SW480 (cell line): Measurements from ENCODE around the gene OSBPL3.
"Not testable (repeated sequence)": the region's sequence is repeated elsewhere in the genome, so short reads cannot be mapped to it uniquely, and the experiment has no call there.

Source experiments
- DNase-seq: peaks from one replicate; pipeline ENCODE4 v3.0.0-alpha.2; 2016; ENCODE audit warnings: low spot score

The OSBPL3 gene

DNA sequence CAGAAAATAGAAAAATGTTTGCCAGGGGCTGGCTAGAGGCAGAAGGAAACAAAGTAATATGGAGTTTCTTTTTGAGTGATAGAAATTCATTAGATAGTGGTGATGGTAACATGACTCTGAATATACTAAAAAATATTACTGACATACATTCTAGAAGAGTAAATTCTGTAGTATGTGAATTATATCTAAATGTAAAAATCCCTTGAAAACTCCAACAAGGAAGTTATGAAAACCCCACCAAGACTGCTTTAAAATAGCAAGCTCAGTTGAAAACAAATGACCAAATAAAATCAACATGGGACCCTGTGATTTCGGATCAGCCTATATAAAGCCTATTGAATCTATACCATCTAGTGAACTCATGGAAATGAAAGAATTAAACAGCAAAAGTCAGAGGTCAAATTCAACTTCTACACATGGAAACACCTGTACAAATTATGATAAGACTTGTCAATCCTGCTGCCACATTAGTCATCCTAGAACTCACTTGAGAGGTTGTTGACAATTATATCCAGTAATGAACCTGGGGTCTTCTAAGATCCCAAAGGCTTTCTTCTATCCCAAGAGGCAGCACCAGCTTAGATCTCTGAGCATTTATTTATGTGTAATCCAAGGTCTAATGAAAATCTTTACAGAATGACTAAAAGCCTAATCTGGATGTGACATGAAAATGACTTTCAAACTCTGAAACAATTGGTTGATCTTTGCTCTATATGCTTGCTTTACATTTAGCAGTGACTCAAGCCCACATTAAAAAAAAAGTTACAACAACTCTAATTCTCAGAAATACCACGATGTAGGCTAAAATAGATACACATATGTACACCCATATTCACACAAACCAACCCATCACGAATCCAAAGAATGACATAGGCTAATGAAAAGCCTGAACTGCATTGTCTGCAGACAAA is 59.3 kb downstream of the OSBPL3 start:
- DNase-seq = no peak

DNA sequence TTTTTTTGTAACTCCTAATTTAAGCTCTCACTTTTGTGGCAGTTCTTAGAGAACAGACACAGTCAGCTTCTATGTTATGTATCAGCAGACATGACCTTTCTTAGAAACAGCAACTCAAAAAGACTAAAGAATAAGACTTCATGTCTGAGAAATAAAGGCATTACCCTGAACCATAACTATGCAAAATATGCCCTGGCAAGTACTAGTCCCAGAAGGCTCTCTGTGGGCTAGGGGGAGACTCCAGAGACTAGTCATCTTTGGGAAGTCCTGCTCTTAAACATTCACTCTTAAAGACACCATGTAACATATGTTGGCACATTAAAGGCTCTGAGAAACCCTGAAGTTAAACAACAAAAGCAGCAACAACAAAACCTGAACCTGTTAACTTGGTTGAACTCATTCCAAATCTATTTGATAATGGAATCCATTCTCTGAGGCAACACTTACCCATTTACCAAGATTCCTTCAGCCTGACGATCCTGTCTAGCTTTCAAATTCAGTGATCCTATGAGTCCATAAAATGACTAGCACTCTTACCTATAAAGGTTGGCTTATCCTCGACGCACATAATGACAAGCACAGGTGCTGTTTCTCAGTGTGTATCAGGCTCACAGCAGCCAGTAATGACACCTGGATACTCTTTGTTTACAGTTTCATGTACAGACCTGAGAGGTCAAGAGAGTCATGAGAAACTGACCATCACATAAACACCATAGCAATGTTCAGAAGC is 62.3 kb downstream of the OSBPL3 start:
- DNase-seq = no peak

DNA sequence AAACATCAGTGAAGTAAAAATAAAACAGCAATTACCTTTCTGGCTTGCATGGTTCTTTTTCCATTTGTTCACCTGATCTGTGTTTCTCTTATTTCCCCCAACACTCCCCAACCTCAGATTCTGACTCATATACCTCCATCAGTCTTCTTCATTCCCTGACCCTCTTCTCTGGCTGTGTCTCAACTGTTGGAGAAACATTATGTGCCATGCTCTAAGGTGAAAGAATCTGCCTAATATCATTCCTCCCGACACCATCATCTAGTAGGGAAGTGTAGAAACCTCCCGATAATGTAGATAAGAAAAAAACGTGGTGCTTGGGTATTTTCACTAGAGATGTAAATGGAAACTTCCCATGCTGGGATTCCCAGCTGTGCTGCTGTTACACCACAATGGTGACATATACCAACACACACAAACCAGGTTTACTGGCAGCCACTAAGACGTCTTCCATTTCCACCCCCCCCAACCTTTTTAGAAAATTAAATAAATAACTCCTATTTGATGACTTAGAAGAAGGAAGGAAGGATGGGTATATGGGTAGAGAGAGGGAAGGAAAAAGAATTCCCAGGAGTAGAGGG is 63.4 kb downstream of the OSBPL3 start:
- DNase-seq = no peak

DNA sequence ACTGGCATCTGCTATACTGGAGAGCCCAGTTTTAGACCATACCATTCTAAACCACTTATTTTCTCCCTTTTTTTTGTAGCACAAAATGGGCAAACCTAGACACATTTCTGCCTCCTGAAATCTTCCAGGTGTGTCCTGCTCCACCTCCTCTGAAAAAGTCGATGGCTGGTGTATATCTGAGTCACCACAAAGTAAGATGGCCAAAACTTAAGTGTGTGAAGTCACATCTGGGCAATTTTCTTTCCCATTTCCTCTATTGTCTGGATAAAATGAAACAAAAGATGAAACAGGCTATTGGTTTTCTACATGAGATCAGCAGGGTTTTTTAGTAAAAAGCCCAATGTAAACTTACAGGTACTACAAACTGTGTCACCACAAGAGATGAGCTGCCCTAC is 65.5 kb downstream of the OSBPL3 start:
- DNase-seq = no peak

DNA sequence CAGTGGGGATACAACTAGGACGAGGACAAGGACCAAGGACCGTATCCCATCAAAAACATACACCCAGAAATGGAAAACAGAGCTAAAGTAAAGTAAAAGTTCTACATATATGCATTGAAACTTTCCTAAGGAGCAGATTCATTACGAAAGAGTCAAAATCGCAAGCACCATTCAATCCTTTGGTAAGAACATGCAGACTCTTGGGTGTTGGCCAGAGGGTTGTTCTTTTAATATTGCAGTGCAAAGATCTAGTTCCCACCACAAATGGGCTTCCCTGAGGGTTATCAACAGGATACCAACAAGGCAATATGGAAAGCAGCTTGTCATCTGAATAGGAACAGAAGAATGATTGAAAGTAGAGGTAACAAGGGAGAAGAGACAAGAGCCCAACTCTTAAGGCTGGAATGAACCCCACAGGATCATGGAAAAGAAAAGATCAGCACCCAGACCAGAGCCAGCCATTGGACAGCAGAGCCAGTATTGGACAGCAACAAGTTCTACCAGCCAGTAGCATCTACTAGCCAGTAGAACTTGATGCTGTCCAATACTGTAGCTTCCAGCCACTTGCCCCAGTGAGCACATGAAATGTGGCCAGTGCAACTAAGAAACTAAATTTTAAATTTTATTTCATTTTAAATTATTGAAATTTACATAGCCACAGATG is 66.0 kb downstream of the OSBPL3 start:
- no peak for DNase-seq

DNA sequence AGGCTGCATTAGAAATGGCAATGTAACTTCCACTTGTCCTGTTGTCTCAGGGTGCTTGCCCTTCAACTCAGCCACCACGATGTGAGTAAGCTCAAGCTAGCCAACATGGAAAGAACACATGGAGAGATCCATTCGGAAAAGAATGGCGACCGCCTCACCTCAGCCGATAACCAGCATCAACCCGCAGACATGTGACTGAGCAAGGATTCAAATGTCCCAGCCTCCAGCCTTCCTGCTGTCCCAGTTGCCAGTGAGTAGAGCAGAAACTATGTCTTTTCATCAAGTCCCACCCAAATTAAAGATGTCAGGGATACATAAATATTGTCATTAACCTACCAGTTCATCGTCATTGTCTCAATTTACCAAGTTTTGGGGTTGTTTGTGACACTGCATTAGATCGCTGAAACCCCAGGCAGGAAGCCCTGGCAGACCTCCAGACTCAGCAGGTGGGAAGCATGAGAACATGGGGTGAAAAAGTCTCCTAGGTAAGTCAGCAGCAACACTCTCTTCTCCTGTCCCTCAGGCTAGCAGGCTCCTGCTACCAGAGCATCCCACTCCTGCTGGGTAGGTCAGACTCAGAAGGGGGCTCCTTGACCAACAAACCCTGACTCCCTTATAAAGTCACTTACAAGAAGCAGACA is 67.0 kb downstream of the OSBPL3 start:
- no peak for DNase-seq

DNA sequence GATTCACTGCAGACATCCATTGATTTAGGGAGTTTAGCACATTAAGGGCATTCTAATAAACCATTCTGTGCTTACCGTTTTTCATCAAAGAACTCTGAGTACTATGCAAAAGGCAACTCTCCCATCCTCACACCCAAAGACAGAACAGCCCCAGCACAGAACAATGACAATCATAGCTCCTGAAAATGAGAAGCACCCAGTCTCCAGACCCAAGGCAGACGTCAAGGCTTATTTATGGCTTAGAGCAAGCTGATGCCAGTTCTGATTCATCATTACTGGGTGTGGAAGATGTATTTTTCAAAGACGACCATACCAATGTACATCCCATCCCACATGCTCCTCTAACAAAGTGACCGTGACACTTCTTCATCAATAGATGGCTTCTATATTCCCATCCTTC is 67.6 kb downstream of the OSBPL3 start:
- DNase-seq = no peak

DNA sequence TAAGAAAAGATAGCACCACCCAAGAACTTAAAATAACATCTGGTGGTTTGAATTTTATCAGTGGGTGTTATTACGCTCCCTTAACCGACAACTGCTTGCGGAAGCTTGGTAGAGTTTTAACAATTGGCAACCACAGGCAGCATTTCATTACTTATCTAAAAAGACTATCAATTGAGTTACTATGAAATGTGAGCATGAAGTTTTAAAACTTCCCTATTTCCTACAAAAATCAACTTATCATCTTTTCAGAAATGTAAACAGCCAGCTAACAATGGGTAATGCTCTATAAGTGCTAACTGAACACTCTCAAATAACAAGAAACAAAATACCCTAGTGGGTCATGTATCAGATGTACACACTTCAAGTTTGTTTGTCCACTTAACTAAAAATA is 68.8 kb downstream of the OSBPL3 start:
- no peak for DNase-seq

DNA sequence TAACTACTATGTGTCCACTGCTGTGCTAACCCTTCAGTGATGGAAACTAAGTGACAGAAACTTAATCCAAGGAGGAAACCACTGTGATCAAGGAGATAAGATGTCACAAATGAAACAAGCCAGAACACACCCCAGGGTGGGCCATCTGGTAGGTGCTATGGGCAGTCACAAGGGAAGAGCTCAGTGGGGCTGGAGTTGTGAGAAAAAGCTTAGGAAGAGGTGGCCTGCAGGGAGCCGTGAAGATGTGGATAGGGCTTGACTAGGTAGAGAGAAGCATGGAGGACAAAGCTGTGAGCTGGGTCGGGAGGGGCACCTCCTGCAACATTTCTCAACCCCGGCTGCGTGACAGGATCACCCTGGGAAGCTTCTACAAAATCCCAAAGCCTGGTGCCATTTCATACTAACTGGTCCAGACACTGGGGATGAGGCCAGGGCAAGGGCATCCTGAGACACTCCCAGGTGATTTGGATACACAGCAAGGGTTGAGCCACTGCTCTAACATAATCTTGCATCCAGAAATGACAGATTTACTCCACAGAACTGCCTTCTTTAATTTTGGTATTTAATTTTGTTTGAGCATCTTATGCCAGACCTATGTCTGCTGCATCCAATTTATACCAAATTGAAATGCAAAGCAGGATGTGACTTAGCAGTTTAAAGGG is 69.3 kb downstream of the OSBPL3 start:
- no peak for DNase-seq

DNA sequence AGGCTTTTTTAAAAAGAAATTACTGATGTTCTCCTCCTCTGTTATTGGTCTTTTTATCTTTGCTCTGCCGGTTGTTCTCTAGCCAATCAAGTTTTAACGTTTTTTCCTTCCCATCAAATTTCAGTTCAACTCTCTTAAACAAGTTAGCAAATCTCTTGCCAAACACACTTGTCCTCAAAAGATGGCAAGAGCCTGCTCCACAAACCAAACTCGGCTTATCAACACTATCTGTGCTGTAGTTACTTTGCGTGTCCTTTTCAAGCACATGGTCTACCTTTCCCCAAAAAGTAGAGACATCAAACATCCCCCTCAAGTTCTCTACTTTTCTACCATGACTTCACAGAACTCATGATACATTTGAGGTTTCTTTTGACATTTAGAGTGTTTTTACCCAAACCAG is 71.3 kb downstream of the OSBPL3 start:
- no peak for DNase-seq

DNA sequence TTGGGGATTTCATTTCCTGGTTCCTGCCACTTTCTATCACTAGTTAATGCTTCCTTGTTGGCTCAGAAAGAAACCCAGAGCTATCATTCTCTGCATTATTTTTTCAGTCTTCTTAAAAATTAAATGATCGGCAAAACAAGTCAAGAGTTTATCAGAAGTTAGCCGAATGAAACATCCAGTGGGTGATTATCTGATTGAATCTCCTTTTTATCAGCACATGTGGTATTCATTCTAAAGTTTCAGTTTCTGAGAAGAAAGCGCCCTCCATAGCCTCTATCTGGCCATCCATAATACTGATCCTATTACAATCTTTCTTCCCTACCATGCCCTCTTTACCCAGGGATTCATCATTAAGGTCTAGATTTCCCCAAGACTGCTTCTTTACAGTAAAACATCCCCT is 71.8 kb downstream of the OSBPL3 start:
- DNase-seq = no peak

DNA sequence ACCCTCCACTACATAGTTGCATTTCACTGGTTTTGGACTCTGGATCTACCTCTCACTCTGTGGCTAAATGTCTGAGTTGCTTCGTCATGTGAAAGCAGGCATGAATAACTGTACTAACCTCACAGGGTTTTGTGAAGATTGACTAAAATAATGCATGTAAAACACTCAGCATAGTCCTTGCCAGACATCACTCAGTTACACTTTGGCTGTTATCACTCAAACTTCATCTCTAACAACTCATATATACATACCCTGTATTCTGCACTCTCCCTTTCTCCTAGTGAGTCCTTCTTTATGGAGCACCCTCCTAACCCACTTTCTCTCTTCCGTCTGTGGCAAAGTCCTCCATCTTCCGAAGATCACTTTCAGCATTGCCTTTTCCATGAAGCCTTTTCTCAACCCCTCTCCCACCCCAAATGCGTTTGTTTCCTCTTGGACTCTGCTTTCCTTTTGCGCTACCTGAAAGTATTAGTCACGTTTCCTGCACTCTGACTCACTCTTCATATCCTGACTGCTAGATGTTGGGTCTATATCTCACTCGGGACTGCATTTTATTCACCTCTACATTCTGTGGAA is 72.6 kb downstream of the OSBPL3 start:
- DNase-seq = peak; percentile 78

DNA sequence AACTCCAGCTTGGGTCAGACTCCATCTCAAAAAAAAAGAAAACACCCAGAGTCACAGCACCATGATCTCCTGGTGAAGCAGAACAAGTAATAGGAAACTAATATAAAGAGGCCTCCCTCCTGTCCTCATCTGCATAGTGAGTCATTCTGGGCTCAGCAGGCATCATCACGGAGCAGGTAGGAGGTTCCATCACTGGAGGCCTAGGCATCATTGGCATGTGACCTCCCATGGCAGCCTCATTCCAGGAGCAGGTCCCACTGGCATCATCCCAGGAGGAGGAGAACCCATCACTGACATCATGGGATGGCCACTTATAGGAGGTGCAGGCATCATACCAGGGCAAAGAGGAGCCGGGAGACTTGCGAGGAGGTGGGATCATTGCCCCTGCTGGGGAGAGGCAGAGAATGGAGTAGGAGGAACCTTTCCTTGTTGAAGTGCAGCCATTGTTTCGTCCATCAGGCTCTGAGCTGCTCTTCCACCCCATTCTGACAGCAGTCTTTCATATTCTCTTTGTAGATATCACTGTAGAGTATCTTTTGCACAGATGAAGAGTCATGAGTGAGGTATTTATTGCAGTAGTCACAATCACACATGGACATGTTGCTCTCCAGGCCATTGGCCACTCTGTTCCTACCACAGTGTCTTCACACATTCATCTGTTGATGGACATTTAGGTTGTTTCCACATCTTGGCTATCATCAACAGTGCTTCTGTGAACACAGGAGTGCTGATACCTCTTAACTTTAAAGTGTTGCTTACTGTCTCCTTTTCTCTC is 73.8 kb downstream of the OSBPL3 start:
- peak; percentile 61 for DNase-seq

DNA sequence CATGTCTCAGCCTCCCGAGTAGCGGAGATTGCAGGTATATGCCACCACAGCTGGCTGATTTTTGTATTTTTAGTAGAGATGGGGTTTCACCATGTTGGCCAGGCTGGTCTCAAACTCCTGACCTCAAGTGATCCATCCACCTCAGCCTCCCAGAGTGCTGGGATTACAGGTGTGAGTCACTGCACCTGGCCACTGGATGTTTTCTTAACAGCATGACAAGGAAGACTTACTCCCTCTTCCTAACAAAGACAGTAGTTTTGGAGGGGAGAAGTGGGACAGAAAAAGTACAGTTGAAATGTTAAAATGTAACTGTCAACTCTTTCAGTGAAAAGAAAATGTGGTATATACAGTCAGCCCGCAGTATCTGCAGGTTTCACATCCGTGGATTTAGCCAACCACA is 76.0 kb downstream of the OSBPL3 start:
- not testable (repeated sequence) for DNase-seq

DNA sequence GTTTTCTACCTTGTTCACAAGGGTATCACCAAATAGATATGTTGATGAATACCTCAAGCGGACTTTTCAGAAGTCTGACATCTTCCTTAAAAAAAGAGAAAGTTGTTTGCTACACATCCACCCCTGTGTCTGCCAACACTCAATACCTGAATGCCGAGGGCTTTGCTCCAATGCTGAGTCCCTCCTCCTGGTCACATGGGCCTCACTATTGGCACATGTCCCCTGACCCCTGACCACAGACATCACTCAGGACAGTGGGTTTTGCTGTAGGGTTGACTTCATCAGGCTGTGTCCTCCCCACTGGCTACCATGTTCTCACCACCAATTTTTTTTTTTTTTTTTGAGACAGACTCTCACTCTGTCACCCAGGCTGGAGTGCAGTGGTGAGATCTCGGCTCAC is 76.4 kb downstream of the OSBPL3 start:
- no peak for DNase-seq

DNA sequence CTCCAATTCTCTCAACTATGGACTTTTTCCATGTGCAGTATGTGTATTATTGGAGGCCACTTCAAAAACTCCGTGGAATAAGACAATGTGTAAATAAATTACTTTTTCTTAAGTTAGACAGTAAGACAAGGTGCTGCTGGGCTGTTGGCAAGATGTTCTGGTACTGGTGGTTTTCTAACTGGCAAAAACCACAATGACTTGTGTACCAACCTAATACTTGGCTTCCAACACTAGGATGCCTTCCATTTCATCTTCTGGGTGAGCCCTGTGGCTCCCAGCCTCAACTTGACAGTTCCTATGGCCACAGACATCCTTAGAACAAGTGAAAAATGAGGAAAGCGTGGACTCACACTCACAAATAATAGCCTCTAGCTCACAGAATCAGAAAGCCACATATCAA is 77.0 kb downstream of the OSBPL3 start:
- no peak for DNase-seq

DNA sequence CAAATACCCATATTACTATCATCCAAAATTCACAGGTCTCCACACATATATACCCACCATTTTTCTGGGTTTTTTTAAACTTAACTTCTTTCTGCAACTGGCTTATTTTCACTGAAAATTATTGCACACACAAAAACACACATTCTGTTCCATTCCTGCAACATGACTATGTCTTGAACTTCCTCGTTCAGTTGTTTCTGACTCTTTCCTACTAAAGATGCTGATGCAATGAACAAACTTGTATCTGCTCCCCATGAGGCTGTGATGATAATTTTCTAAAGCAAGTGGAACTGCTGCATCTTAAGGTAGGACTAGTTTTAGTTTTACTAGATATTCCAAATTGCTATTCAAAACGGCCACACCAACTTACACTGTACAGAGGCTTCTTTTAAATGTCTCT is 77.7 kb downstream of the OSBPL3 start:
- no peak for DNase-seq

DNA sequence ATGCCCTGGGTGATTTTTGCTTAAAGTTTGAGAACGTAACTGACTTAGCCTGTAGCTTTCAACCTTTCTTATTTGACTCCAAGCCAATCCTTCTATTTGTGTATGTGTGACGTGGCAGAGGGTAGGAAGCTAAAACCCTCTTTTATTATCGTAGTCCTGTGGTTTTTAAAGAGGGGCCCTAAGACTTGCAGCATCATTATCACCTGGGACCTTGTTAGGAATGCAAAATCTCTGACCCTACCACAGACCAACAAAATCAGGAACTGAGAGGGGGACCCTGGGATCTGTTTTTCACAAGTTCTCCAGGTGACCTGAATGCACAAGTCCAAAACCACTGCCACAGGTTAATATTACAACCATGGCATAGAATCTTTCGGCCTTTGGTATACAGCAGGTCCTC is 80.1 kb downstream of the OSBPL3 start:
- no peak for DNase-seq

DNA sequence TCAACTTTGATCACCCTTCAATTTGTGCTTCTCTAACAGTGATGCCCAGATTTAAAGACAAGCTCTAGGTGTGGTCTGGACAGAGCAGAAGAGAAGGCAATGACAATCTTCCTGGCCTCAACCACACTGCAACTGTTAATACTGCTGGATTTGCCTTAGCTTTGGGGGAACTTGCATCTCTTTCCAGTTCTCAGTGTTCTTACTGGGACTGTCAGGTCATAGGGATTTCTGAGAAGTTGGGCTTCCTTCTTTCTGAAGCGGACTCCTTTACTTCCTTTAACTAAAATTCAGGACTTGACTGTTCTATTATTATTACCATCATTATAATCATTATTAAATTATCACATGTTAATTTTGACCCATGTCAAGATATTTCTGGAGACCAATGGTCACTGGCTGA is 80.8 kb downstream of the OSBPL3 start:
- DNase-seq = no peak

DNA sequence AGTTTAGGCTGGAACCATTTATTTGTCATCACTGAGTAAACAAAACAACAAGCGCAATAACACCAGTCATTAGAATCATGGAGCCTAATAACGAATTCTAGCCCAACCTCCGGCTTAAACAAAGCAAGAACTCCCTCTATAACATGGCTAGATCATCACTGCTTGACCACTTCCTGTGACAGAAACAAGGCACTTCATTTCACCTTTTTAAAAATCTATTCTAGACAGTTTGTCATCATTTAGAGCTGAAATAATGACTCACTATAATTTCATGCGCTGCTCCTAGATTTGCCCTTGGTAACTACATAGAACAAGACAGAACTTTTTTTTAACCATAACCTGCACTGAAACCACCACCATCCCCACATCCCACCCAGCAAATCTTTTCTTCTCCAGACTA is 81.3 kb downstream of the OSBPL3 start:
- peak; percentile 38 for DNase-seq
